Stimulated activated CD4-positive, alpha-beta T cell treated with anti-CD3 and anti-CD28 coated beads, TNF-alpha, amount 100 ng/mL, for 4 hours (primary cell): ENCODE data around the gene SLF1.

Experiments
- DNase-seq, 3 experiments: peaks; one replicate each; pipeline ENCODE4 v3.0.0-alpha.2; 2020; ENCODE audit warnings: low read depth in 3 of 3

Gene SLF1

DNA sequence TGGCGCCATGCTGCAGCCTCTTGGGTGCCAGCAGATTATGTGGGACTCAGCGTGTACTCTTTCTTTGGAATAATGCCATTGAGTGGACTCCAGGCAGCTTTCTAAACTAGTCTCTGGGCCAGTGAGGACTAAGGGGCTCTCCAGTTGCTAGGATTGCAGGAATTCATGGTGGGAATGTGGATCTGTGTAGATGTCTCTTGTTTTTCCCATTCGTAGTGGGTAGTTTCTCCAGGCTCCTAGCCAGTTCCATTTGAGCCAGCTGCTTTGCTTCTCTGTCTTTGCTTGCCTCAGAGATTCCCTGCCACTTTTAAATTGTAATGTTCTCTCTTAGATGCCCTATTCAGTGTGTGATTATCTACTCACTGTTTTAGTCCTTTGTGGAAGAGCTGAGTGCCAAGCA, 42.6 kb downstream of the SLF1 start:
- no peak for DNase-seq

DNA sequence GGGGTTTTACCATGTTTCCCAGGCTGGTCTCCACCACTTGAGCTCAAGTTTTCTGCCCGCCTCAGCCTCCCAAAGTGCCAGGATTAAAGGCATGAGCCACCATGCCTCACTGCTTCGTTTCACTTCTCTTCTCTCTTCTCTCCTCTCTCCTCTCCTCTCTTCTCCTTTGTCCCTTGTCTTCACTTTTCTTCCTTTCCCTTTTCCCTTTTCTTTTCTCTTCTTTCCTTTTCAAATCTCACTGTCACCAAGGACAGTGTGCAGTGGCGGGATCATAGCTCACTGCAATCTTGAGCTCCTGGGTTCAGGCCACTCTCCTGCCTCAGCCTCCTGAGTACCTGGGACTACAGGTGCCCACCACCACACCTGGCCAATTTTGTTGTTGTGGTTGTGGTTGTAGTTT, 49.5 kb downstream of the SLF1 start:
- DNase-seq = no peak

DNA sequence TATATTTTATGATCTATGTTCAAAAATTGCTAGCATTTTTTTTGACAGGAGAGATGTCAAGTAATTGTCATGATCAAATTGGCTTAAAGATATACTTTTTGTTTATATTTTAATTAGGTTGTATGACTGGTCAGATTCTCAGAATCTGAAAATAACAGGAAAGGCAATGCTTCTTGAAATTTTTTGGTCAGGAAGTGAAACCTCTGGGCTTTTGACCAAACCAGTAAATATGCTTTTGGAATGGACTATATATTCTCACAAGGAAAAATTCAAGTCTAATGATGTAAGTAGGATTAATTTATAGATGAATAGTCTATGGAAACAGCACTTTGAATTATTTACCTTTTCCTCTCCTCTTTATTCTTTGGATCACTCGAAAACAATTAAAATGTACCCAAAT, 52.3 kb downstream of the SLF1 start:
- DNase-seq = no peak

DNA sequence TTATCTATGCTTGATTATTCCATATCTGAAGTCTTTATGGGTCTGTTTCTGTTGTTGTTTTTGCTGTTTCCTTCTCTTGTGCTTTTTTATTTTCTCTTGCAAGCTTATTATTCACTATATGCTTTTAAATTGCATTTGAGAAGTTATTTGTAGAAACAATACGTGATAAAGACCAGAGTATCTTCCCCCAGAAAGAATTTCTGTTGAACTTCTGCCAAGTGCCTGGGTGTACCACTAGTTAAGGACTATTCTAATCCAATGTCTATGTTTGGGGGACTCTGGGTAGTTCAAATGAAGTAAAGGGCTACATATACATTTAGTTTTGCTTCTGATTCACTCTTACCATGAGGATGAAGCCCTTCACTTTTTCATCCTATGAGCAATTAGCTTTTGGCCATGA, 54.3 kb downstream of the SLF1 start:
- no peak for DNase-seq

DNA sequence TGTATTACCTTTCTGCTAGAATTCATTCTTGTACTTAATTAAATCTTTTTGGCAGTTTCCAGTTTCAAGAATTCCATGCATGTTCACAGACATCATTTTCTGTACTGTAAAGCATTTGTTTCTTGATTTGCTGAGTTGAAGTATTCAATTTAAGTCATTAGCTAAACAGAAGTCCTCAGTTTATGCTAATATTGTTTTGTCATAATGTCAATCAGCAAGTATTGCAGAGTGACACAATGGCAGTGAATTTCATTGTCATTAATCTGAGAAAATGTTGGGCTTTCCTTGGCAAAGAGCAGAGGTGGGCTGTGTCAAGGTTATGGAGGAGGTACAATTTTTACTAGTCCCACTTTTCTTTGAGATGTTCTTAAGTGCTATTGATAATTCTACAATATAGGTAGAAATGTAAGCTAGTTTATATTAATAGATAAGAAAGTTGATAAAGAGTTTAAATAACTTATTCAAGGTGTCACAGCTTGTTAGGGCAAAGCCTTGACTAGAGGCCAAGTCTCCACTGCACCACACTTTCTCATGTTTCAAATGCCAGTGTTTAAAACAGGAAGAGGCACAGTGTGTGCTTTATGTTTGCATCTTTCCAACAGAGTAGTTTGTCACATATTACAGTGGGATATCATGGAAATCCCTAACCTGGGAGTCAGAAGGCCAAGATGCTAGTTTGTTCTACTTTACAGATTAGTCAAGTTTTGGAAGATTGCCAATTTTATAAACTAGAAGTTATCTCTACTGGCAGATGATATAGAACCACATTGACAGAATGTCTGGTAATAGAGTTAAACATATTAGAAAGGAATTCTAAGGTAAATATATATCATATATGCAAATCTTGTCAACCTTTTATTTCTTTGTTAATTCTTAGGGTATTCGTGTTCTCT, 56.3 kb downstream of the SLF1 start:
- DNase-seq = no peak

DNA sequence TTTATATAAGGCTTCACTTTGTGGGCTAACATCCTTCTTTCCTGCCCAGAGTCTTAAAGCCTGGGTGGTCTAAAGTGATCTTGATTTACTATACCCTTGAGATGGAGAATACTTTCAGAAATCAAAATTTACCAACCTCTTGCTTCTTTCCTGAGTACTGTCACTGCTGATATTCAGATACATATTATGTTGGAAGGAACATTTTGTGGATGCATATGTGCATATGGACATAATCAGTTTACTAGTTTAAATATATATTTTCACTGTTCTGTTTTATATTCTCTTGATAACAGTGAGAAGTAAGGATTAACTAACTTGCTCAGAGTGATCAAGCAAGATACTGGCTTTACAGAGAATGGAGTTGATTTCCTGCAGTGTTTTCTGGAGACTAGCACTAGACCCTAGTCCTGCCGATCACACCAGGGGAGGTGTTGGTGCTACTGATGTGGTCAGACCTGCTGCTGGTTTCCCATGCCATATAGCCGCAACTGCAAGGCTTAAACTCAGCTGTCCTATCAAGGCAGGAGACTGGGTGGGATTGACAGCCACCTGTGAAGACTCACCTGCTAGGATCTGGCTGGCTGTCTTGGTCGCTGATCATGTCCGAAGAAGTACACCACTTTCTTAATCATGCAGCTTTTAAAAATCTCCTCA, 57.6 kb downstream of the SLF1 start:
- no peak for DNase-seq

DNA sequence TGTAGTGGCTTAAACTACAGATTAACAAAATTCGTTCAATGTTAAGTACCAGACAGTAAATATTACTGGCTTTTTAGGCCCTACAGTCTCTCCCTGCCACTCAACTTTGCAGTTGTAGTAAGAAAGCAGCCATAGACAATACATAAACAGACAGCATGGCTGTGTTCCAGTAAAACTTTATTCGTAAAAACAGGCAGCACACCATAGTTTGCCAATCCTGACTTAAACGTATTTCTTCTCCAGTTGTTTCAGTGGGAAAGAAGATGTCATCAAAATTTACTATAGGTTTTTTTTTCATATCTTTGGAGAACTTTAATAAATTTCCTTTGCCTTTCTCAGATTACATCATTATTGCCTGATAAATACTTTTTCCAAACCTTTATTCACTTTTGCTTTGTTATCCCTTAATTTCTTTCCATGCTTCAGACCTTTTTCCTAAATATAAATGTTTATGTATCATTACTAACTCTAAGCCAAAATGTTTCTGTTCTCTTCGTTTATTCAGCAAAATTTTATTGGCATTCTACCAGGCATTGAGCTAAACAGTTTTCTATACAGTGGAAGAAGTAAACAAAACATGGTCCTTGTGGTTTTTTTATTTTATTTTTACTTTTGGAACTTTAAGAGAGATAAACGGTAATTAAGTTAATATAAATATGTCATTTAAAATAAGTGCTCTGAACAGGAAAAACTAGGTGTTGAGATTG, 64.5 kb downstream of the SLF1 start:
- DNase-seq = no peak

DNA sequence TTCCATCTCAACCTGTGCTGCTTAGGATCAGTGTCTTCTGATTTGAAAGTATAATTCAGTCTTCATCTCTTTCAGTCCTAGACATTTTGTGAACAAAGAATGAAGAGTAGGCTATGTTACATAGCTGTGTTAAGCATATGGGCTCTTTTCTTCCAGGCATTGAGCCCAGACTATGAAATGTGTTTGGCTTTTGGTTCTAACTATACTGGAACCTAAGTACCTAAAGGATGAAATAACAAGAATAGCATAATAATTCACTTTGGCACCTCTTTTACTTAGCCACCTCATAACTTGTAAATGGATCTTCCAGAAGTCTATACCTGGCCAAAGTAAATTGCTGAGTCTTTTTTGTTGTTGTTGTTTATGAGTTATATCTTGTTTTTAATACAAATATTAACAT, 71.4 kb downstream of the SLF1 start:
- DNase-seq = no peak

DNA sequence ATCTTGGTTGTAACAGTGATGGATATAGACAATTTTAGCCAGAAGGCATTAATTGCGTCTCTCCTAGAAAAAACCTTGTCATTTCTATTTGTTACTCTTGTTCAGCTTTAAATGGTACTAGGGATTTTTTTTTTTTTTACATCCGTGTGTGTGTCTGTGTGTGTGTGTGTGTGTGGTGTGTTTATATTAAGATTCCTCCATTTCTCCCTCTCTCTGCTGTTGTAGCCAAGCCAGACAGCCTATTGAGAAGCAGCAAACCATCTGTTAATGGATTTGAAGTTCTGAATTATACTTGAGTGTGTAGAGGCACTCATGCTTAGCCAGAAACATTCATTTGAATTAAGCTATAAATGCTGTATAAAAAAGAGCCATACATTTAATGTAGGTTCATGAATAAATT, 72.3 kb downstream of the SLF1 start:
- DNase-seq = no peak

DNA sequence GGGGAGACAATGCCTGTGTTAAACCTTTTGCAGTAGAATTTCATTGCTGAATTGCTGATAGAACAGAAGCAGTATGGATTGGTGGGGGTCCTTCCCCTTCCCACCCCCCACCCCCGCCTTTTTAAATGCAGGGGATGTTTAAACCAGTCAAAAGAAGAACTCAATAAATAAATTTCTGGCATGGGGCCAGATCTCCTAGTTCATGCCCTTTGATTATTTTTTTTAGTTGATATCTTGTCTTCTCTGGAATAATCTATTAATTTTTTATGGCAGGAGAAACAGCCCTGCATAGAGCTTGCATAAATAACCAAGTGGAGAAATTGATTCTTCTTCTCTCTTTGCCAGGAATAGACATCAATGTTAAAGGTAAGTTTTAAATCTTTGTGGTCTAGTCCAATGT, 72.8 kb downstream of the SLF1 start:
- DNase-seq = no peak

DNA sequence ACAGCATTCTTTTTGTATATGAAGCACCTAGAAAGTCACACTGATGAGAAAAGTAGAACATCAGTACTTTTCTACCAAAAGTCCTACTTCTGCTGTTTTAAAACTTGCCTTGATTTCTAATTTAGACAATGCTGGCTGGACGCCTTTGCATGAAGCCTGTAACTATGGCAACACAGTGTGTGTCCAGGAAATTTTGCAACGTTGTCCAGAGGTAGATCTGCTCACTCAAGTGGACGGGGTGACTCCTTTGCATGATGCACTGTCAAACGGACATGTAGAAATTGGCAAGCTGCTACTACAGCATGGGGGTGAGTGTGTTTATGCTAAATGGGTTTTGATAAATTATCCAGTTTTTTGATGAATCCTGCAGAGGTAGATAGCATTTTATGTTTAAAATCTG, 73.5 kb downstream of the SLF1 start:
- DNase-seq = no peak

DNA sequence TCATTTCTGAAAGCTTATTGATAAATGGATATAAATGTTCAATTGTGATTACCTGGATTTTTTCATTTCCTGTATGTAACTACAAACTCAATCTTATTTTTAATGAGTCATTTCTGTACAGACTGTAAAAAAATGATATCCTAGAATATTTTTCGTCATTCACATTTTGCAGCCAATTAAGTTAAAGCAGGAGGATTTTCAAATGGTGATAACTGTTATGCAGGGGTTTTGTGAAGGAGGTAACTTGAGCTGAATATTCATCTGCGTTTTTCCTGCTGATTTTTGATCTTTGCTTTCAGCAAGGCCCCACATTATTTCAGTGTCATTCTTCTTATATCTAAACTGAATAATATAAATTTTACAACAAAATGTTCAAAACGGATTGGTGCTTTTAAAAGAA, 74.1 kb downstream of the SLF1 start:
- DNase-seq = no peak

DNA sequence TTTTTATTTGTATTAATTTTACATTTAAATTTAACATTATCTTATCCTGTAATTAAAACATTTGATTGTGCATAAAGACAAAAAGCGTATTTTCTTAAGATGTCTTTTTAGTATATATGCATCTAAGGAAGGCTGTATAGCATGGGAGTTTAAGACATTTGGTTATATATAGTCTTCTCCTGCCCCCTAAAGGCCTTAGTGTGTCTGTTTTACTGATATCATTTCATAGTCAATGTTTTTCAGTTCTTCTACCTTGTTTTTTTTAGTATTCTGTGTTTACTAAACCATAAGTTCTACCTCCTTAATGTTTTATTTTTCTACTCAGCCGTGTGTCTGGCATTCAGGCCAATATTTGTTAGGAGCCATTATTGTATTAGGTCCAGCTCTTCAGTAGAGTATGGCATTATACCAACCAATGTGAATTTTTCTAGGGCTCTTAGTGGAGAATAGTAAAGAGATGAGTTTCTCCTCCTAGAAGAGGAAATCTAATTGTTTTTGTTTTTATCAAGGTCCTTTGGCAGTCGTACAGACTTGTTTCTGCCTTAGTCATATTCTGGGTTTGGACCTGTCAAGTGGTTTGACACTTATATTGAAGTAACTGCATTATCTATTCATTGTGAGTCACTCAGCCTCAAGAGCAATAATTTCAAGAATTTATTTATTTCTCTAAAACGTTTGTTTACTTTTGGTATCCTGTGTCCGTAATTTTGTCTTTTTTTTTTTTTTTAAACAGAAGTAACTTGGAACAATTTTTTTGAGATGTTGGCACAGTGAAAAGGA, 74.8 kb downstream of the SLF1 start:
- no peak for DNase-seq

DNA sequence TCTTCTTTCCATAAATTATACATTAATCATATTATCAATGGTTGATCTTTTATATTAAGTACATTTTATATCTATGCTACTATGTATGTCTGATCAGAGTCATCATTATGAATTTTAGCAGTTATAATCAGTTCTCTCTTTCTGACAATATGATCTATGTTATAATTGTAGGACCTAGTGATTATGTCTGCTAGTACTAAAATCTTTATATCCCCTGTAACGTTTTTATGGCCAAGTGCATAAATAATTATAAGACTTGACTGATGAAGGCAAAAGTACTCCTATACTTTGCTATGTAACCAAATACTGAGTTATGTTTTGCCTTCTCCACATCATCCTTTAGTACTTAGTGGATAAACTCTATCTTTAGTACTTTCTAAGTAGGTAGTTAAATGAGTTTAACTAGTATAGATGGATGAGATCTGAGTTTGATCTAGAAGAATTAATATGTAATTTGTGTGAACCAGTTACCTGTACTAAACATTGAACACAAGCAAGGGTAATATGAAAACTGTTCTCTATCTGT, 75.4 kb downstream of the SLF1 start:
- no peak for DNase-seq

DNA sequence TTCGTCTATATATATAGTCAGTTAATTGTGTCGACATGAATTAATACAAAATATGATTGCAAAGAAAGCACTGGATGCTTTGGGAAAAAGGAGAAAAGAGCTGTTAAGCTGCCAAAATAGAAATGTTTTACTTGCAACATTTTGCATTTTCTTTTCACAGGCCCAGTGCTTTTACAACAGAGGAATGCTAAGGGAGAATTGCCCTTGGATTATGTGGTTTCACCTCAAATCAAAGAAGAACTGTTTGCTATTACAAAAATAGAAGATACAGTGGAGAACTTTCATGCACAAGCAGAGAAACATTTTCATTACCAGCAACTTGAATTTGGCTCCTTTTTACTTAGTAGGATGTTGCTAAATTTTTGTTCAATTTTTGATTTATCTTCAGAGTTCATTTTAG, 76.2 kb downstream of the SLF1 start:
- DNase-seq = no peak

DNA sequence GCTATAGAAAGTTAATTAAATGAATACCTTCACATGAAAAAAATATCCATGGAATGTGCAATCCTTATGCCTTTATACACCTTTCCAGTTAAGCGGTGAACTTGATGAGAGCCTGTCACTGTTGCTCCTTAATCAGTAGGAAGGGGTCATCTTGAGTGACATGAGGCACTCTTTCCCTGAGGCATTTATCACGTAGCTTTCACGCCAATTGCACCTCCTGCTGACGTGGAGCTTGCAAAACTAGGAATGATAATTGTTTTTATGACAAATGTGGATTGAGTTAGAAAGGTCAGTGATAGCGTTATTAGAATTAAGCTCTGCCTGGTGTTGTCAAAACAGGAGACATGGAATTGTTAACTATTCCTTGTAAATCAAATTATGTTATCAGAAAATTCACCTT, 79.7 kb downstream of the SLF1 start:
- no peak for DNase-seq

DNA sequence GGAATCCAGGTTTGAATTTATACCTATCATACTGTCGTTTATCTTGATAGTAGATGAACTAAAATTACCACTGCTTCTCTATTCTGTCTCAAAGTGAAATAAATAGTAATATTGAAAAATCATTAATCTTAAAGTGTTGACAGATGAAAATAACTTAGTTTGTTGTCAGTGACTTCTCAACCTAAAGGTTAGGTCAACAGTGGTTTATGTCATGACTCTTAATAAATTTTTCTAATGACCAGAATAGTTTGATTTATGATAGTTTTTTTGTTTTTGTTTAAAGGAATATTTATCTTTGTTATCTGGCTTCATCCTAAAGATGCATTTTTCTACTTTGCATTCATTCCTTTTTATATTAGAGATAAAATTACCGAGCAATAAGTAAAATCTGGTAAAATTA, 81.1 kb downstream of the SLF1 start:
- DNase-seq = no peak

DNA sequence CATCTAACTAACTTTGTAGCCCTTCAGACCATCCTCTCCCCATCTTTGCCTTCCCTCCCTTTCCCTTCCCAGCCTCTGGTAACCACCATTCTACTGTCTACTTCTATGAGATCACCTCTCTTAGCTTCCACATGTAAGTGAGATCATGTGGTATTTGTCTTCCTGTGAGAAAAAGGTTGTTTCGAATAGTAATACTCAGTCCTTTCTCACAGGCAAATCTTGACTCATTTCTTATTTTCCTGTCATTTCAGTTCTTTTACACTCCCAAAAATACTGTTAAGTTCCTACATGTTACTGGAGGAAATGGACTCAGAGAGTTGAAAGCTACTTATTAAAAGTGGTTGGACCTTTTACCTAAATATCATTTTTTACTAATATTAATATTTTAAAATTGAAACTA, 82.1 kb downstream of the SLF1 start:
- no peak for DNase-seq

DNA sequence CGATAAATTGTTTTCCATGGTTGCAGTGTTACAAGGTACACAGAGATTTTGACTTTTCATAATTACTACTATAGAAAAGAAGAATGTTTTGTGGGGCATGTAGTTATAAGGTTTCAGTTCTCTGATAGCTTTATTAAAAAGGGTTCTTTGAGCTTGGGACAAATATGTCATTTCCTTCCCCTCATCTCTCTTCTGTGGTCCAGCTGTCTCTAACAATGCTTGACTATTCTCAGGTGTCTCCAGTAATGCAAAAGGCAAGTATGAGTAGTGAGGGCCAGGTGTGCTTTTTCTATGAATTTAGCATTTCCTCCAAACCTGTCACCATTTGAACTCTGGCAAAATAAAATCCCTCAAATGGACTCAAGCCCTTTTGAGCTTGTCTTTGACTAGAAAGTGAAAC, 84.3 kb downstream of the SLF1 start:
- no peak for DNase-seq

DNA sequence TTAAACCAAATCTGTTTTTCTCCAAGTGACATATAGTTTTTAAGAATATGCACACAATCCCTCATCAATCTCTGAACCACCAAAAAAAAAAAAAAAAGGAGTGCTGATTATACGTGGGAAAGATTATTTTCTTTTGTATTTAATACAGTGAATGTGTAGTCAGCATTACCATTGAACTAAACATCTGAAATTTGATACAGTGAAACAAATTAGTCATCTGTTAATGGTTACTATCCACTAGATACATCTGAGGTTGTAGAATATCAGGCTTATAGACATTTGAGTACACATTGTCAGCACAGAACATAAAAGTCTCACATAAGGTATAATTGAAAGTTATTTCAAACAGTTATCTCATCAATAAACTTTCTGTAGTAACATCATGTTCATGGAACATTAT, 87.0 kb downstream of the SLF1 start:
- DNase-seq = no peak

DNA sequence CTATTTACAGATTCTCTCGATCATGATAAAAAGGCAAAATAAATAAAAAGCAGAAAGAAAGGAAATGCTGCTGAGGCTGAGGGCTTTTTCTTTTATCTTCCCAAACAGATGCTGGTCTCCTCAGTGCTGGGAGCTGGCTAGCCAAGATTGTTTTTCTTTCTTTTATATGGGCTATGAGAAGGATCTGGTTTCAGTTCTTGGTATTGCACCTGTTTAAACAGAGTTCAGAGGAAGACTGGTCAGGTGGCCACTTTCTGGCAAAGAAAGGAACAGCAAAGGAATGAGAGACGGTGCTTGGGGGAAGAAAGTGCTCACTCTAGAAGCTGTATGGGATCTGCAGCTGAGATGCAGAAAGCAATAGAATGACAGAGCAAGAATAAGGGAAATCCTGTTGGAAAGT, 88.9 kb downstream of the SLF1 start:
- DNase-seq = no peak

DNA sequence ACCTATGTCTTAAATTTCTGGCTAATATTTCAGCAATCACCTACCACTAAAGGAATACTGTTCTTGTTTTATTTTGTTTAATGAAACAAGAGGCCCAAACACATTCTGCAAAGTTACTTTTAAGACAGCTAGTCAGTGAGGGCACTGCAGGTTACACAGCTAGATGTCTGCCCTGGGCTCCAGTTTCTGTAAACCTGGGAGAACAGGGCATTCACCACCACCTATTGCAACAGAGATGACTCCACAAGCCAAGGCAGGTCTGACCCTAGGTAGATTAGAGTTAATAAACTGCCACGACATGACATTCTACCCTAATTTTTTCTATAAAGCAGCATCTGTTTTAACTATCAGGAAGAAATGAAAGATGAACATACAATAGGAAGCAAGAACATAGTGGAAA, 90.8 kb downstream of the SLF1 start:
- no peak for DNase-seq
